ENCODE results near the gene CMA1.

The CMA1 gene

GRCh38 chr14:24463884-24464785 lies 43.9 kb downstream of the CMA1 start:
- Histone ChIP-seq H3K9me3 (ENCODE audit: control insufficient read depth in 1 of 2, low read length in 2 of 2) (no peaks in the 10 kb centered on the region), H3K4me1 (ENCODE audit: control insufficient read depth in 1 of 2, insufficient read depth in 2 of 2, low read length in 2 of 2) (no peaks in the 10 kb centered on the region), H3K27me3 (ENCODE audit: low read depth, low read length) (no peaks in the 10 kb centered on the region), H3K27ac (ENCODE audit: low read length) (no peak overlapping the region), H3K4me3 (ENCODE audit: low read depth in 1 of 2, low read length in 2 of 2) (no peak overlapping the region), H3K36me3 (ENCODE audit: control insufficient read depth in 1 of 2, insufficient read depth in 2 of 2, low read length in 2 of 2) (no peaks in the 10 kb centered on the region)

GRCh38 chr14:24463017-24463883 lies 44.8 kb downstream of the CMA1 start:
- H3K4me1 ChIP-seq (ENCODE audit: control insufficient read depth in 1 of 2, insufficient read depth in 2 of 2, low read length in 2 of 2), result no peaks in the 10 kb centered on the region

GRCh38 chr14:24461336-24461735 lies 46.7 kb downstream of the CMA1 start:
- Histone ChIP-seq H3K27ac (ENCODE audit: low read length) (no peak overlapping the region), H3K4me3 (ENCODE audit: low read depth in 1 of 2, low read length in 2 of 2) (no peak overlapping the region), H3K4me1 (ENCODE audit: control insufficient read depth in 1 of 2, insufficient read depth in 2 of 2, low read length in 2 of 2) (no peaks in the 10 kb centered on the region), H3K36me3 (ENCODE audit: control insufficient read depth in 1 of 2, insufficient read depth in 2 of 2, low read length in 2 of 2) (peaks cover 0 to 3% of the 10 kb centered on the region in 2 donors), H3K27me3 (ENCODE audit: low read depth, low read length) (no peaks in the 10 kb centered on the region), H3K9me3 (ENCODE audit: control insufficient read depth in 1 of 2, low read length in 2 of 2) (no peaks in the 10 kb centered on the region)

More at GRCh38 chr14:24463017-24463883, 44.8 kb downstream of the CMA1 start:
- no peaks in the 10 kb centered on the region for H3K27me3 ChIP-seq (ENCODE audit: low read depth, low read length)
- no peak overlapping the region for H3K4me3 ChIP-seq (ENCODE audit: low read depth in 1 of 2, low read length in 2 of 2)
- no peaks in the 10 kb centered on the region for H3K36me3 ChIP-seq (ENCODE audit: control insufficient read depth in 1 of 2, insufficient read depth in 2 of 2, low read length in 2 of 2)
- H3K9me3 ChIP-seq (ENCODE audit: control insufficient read depth in 1 of 2, low read length in 2 of 2), result no peaks in the 10 kb centered on the region
- H3K27ac ChIP-seq (ENCODE audit: low read length), result no peak overlapping the region

GRCh38 chr14:24459331-24459730 lies 48.7 kb downstream of the CMA1 start:
- H3K4me1 ChIP-seq (ENCODE audit: control insufficient read depth in 1 of 2, insufficient read depth in 2 of 2, low read length in 2 of 2), result no peaks in the 10 kb centered on the region
- H3K4me3 ChIP-seq (ENCODE audit: low read depth in 1 of 2, low read length in 2 of 2), result no peak overlapping the region
- no peaks in the 10 kb centered on the region for H3K9me3 ChIP-seq (ENCODE audit: control insufficient read depth in 1 of 2, low read length in 2 of 2)
- H3K27ac ChIP-seq (ENCODE audit: low read length), result no peak overlapping the region
- H3K36me3 ChIP-seq (ENCODE audit: control insufficient read depth in 1 of 2, insufficient read depth in 2 of 2, low read length in 2 of 2), result peaks cover 0 to 4% of the 10 kb centered on the region in 2 donors
- no peaks in the 10 kb centered on the region for H3K27me3 ChIP-seq (ENCODE audit: low read depth, low read length)

- H3K27me3 ChIP-seq (ENCODE audit: low read depth, low read length), result no peaks in the 10 kb centered on the region
- H3K4me3 ChIP-seq (ENCODE audit: low read depth in 1 of 2, low read length in 2 of 2), result no peak overlapping the region
- no peak overlapping the region for H3K27ac ChIP-seq (ENCODE audit: low read length)
Measured at GRCh38 chr14:24458736-24459135, 49.3 kb downstream of the CMA1 start.

GRCh38 chr14:24456980-24457379 lies 51.1 kb downstream of the CMA1 start:
- H3K36me3 ChIP-seq (ENCODE audit: control insufficient read depth in 1 of 2, insufficient read depth in 2 of 2, low read length in 2 of 2), result peaks cover 0 to 4% of the 10 kb centered on the region in 2 donors
- H3K9me3 ChIP-seq (ENCODE audit: control insufficient read depth in 1 of 2, low read length in 2 of 2), result no peaks in the 10 kb centered on the region
- H3K27ac ChIP-seq (ENCODE audit: low read length), result no peak overlapping the region
- no peaks in the 10 kb centered on the region for H3K4me1 ChIP-seq (ENCODE audit: control insufficient read depth in 1 of 2, insufficient read depth in 2 of 2, low read length in 2 of 2)
- H3K27me3 ChIP-seq (ENCODE audit: low read depth, low read length), result no peaks in the 10 kb centered on the region
- H3K4me3 ChIP-seq (ENCODE audit: low read depth in 1 of 2, low read length in 2 of 2), result no peak overlapping the region

More at GRCh38 chr14:24458736-24459135, 49.3 kb downstream of the CMA1 start:
- H3K36me3 ChIP-seq (ENCODE audit: control insufficient read depth in 1 of 2, insufficient read depth in 2 of 2, low read length in 2 of 2), result peaks cover 0 to 4% of the 10 kb centered on the region in 2 donors
- H3K4me1 ChIP-seq (ENCODE audit: control insufficient read depth in 1 of 2, insufficient read depth in 2 of 2, low read length in 2 of 2), result no peaks in the 10 kb centered on the region
- no peaks in the 10 kb centered on the region for H3K9me3 ChIP-seq (ENCODE audit: control insufficient read depth in 1 of 2, low read length in 2 of 2)
